ENCODE data around the gene FXYD1. TPM values are rescaled to one million over a fixed set of nuclear protein-coding genes. Genes with fewer than 3 reads are reported as not detected.
"Not testable (repeated sequence)": the region's sequence is repeated elsewhere in the genome, so short reads cannot be mapped to it uniquely, and the experiment has no call there.

FXYD1 gene
- total and polyA plus RNA-seq, 10 donors = 0.83 to 18.1 (median 10.8) TPM; not detected in 1

GRCh38 chr19:35151273-35152065 lies 12.8 kb downstream of the FXYD1 start:
- no peak for DNase-seq
- 85 to 93% (median 88%) methylated on average over 20 of the region's 20 CpGs for WGBS, 5 donors
- intact Hi-C loops (cut with DNase I; ENCODE audit: low total_unique reads) = loop anchor here (5.0 to 10.0 kb wide), 2 partner anchors 53 to 116 kb away; partner anchors contain the start of gene USF2
- H3K27me3 ChIP-seq (replicated peaks in 1 of 7) = peaks cover 0 to 6% (median 0%) of the 10 kb centered on the region in 7 donors
- peaks cover 0 to 2% (median 0%) of the 10 kb centered on the region in 6 donors for H3K36me3 ChIP-seq
- TF ChIP-seq POLR2A (IDR thresholded peaks at IDR 0.05) = no peak
- TF ChIP-seq CTCF (IDR thresholded peaks at IDR 0.05 in 8 of 11, conservative IDR thresholded peaks at IDR 0.05 in 3 of 11) = no peak
- TF ChIP-seq POLR2AphosphoS5 (IDR thresholded peaks at IDR 0.05) = no peak
- no peak overlapping the region for H3K4me3 ChIP-seq
- H3K27ac ChIP-seq = no peak overlapping the region
- no peaks in the 10 kb centered on the region for H3K9me3 ChIP-seq
- H3K4me1 ChIP-seq = peaks cover 5 to 42% (median 31%) of the 10 kb centered on the region in 6 donors

GRCh38 chr19:35153129-35153522 lies 14.5 kb downstream of the FXYD1 start:
- intact Hi-C loops (cut with DNase I; ENCODE audit: low total_unique reads) = loop anchor here (5.0 to 10.0 kb wide), 2 partner anchors 52 to 114 kb away; partner anchors contain the start of gene USF2
- Histone ChIP-seq H3K4me3 (peak overlapping the region in 2 of 8 donors; percentile 70 to 92), H3K4me1 (peaks cover 5 to 58% (median 36%) of the 10 kb centered on the region in 6 donors), H3K27ac (peak overlapping the region in 4 of 8 donors; percentile 36 to 98 (median 93)), H3K36me3 (peaks cover 4 to 19% (median 13%) of the 10 kb centered on the region in 6 donors)
- 79 to 84% (median 80%) methylated on average over 10 of the region's 10 CpGs for WGBS, 5 donors
- not testable (repeated sequence) for H3K9me3 ChIP-seq; DNase-seq; H3K27me3 ChIP-seq (replicated peaks in 1 of 7)

- Histone ChIP-seq H3K27ac (peak overlapping the region; percentile 77 to 98 (median 89)), H3K4me1 (peaks cover 5 to 58% (median 36%) of the 10 kb centered on the region in 6 donors), H3K4me3 (peak overlapping the region; percentile 56 to 92 (median 72)), H3K36me3 (peaks cover 5 to 27% (median 20%) of the 10 kb centered on the region in 6 donors), H3K9me3 (no peaks in the 10 kb centered on the region), H3K27me3 (replicated peaks in 1 of 7) (peaks cover 0 to 6% (median 0%) of the 10 kb centered on the region in 7 donors)
- TF ChIP-seq POLR2AphosphoS5 (IDR thresholded peaks at IDR 0.05) (peak; percentile 52 to 65 (median 55)), POLR2A (IDR thresholded peaks at IDR 0.05) (no peak), CTCF (IDR thresholded peaks at IDR 0.05 in 8 of 11, conservative IDR thresholded peaks at IDR 0.05 in 3 of 11) (peak; percentile 55 to 84 (median 68))
- peak; percentile 91 for DNase-seq
- WGBS, 5 donors = 0 to 1% (median 1%) methylated on average over 29 to 36 of the region's 36 CpGs
- intact Hi-C loops (cut with DNase I; ENCODE audit: low total_unique reads) = loop anchor here (5.0 to 10.0 kb wide), 2 partner anchors 51 to 113 kb away; partner anchors contain the start of gene USF2
These were observed 15.3 kb downstream of the FXYD1 start for GRCh38 chr19:35153701-35154524.

Data from spleen (tissue), 11 donors.